ENCODE measurements around the gene MYT1.

MYT1 gene

GRCh38 chr20:64217539-64218221, 53.4 kb downstream of the MYT1 start:
- H3K27ac ChIP-seq = no peak overlapping the region
- no peak for TF ChIP-seq CTCF (IDR thresholded peaks at IDR 0.05)
- H3K4me2 ChIP-seq (ENCODE audit: low read length) = no peak overlapping the region
- no peaks in the 10 kb centered on the region for H3K9me3 ChIP-seq (ENCODE audit: control insufficient read depth, low read length)
- H3K4me3 ChIP-seq (ENCODE audit: low read depth, low read length) = no peak overlapping the region
- no peak overlapping the region for H3K9ac ChIP-seq
- no peaks in the 10 kb centered on the region for H3K27me3 ChIP-seq (ENCODE audit: control insufficient read depth, insufficient read depth, low read length)
- no peak overlapping the region for H2AFZ ChIP-seq
- H3K36me3 ChIP-seq (ENCODE audit: control insufficient read depth, insufficient read depth, low read length) = no peaks in the 10 kb centered on the region
- no peaks in the 10 kb centered on the region for H3K79me2 ChIP-seq
- H3K4me1 ChIP-seq = peaks cover 2% of the 10 kb centered on the region

- Histone ChIP-seq H3K4me2 (ENCODE audit: low read length) (no peak overlapping the region), H3K36me3 (ENCODE audit: control insufficient read depth, insufficient read depth, low read length) (no peaks in the 10 kb centered on the region), H3K27ac (no peak overlapping the region), H3K9ac (no peak overlapping the region), H3K79me2 (no peaks in the 10 kb centered on the region), H3K9me3 (ENCODE audit: control insufficient read depth, low read length) (no peaks in the 10 kb centered on the region), H3K4me3 (ENCODE audit: low read depth, low read length) (no peak overlapping the region), H3K4me1 (peaks cover 13% of the 10 kb centered on the region), H3K27me3 (ENCODE audit: control insufficient read depth, insufficient read depth, low read length) (no peaks in the 10 kb centered on the region), H2AFZ (no peak overlapping the region)
- no peak for TF ChIP-seq CTCF (IDR thresholded peaks at IDR 0.05)
Measured at GRCh38 chr20:64219202-64219601, 55.0 kb downstream of the MYT1 start.

- no peak overlapping the region for H2AFZ ChIP-seq
- H3K4me1 ChIP-seq = peaks cover 16% of the 10 kb centered on the region
- no peak overlapping the region for H3K4me2 ChIP-seq (ENCODE audit: low read length)
- no peak overlapping the region for H3K9ac ChIP-seq
- no peaks in the 10 kb centered on the region for H3K36me3 ChIP-seq (ENCODE audit: control insufficient read depth, insufficient read depth, low read length)
- H3K4me3 ChIP-seq (ENCODE audit: low read depth, low read length) = no peak overlapping the region
- no peak overlapping the region for H3K27ac ChIP-seq
- no peaks in the 10 kb centered on the region for H3K79me2 ChIP-seq
- no peaks in the 10 kb centered on the region for H3K9me3 ChIP-seq (ENCODE audit: control insufficient read depth, low read length)
- no peaks in the 10 kb centered on the region for H3K27me3 ChIP-seq (ENCODE audit: control insufficient read depth, insufficient read depth, low read length)
- no peak for TF ChIP-seq CTCF (IDR thresholded peaks at IDR 0.05)
Measured at GRCh38 chr20:64219730-64220129, 55.5 kb downstream of the MYT1 start.

GRCh38 chr20:64220420-64220819, 56.2 kb downstream of the MYT1 start:
- H3K27ac ChIP-seq = no peak overlapping the region
- no peaks in the 10 kb centered on the region for H3K36me3 ChIP-seq (ENCODE audit: control insufficient read depth, insufficient read depth, low read length)
- no peak overlapping the region for H3K4me3 ChIP-seq (ENCODE audit: low read depth, low read length)
- TF ChIP-seq CTCF (IDR thresholded peaks at IDR 0.05) = no peak
- no peaks in the 10 kb centered on the region for H3K79me2 ChIP-seq
- no peak overlapping the region for H3K9ac ChIP-seq
- H2AFZ ChIP-seq = no peak overlapping the region
- H3K27me3 ChIP-seq (ENCODE audit: control insufficient read depth, insufficient read depth, low read length) = no peaks in the 10 kb centered on the region
- H3K4me1 ChIP-seq = peaks cover 16% of the 10 kb centered on the region
- H3K9me3 ChIP-seq (ENCODE audit: control insufficient read depth, low read length) = no peaks in the 10 kb centered on the region
- no peak overlapping the region for H3K4me2 ChIP-seq (ENCODE audit: low read length)

- Histone ChIP-seq H3K9ac (no peak overlapping the region), H2AFZ (no peak overlapping the region), H3K79me2 (no peaks in the 10 kb centered on the region), H3K4me2 (ENCODE audit: low read length) (no peak overlapping the region), H3K27ac (no peak overlapping the region), H3K4me3 (ENCODE audit: low read depth, low read length) (no peak overlapping the region), H3K9me3 (ENCODE audit: control insufficient read depth, low read length) (no peaks in the 10 kb centered on the region), H3K36me3 (ENCODE audit: control insufficient read depth, insufficient read depth, low read length) (no peaks in the 10 kb centered on the region), H3K4me1 (peaks cover 16% of the 10 kb centered on the region), H3K27me3 (ENCODE audit: control insufficient read depth, insufficient read depth, low read length) (no peaks in the 10 kb centered on the region)
- TF ChIP-seq CTCF (IDR thresholded peaks at IDR 0.05) = no peak
Measured at GRCh38 chr20:64220891-64221527, 56.8 kb downstream of the MYT1 start.
